GM21515 (cell line): Measurements from ENCODE around the gene EIF4G3.
"Not testable (repeated sequence)": the region's sequence is repeated elsewhere in the genome, so short reads cannot be mapped to it uniquely, and the experiment has no call there.

Experiments
- ATAC-seq: cut with Tn5 transposase; IDR thresholded peaks from one replicate; pipeline ENCODE4 v1.9.1; 2021; ENCODE audit not compliant: unreplicated experiment

EIF4G3 gene

GRCh38 chr1:21156019-21156418 lies 20.7 kb downstream of the EIF4G3 start:
- ATAC-seq: no peak

DNA sequence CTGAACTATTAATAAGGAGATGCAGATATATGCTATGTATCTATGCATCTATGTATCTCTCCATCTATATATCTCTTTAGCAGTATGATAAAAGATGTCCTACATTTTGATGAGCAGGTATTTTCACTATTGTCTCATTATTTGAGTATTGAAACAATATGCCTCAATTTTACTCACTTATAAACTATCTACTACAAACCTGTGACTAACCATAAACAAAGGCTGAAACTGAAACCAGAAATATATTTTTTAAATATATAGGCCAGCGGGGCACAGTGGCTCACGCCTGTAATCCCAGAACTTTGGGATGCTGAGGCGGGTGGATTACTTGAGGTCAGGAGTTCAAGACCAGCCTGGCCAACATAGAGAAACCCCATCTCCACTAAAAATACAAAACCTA lies 22.0 kb downstream of the EIF4G3 start:
- no peak for ATAC-seq

DNA sequence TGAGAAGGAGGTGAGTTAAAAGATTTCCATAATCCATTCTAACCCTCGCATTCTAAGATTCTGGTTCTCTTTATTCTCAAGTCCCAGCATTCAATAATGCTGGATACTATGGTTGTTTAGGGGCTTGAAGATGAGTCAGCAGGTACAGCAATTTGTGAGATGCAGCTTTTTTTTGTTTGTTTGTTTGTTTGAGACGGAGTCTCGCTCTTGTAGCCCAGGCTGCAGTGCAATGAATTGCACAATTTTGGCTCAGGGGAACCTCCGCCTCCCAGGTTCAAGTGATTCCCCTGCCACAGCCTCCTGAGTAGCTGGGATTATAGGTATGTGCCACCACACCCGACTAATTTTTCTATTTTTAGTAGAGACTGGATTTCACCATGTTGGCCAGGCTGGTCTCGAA lies 23.3 kb downstream of the EIF4G3 start:
- ATAC-seq: no peak

DNA sequence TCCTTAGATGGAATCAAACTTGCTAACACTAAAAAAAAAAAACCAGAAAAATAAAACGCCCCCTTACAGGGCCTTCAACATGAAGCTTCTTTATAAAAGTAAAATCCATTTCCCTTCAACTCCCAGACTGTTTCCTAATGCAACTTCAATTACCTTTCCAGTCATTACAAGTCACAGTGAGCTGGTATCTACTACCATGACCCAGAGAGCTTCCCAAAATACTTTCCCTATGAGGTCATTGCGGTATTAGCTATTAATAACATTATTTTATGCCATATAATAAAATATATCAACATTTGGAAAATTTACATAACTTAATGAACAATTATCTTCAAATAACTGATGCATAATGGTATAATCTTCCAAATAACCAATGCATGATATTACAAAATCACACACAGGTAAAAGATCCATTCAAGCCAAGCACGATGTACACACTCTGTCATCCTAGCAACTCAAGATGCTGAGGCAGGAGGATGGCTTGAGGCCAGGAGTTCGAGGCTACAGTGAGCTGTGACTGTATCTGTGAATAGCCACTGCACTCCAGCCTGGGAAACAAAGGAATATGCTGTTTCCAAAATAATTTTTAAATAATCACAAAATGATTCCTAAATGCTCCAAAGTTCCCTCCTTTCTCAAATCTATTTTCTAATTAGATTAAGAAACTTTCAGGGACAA lies 24.1 kb downstream of the EIF4G3 start:
- ATAC-seq: no peak

- no peak for ATAC-seq
Observed at GRCh38 chr1:21149855-21150432, 26.8 kb downstream of the EIF4G3 start.

DNA sequence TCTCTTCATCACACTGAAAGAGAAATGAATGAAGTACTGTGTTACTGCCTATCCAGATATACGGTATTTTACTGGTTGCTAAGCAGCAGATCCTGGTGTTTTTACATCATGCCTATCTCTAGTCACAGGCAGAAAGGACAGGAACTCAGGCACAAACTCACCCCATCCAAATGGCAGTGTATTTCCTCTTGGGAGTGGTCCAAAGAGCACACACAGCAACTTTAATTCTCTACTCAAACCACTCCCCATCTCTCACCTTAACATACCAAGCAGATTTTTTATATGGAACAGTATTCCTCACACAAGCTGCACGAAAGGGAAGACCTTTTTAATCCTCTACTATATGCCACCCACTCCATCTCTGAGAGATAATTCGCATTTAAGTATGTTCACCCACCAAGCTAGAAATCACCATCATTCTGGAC lies 27.3 kb downstream of the EIF4G3 start:
- no peak for ATAC-seq

DNA sequence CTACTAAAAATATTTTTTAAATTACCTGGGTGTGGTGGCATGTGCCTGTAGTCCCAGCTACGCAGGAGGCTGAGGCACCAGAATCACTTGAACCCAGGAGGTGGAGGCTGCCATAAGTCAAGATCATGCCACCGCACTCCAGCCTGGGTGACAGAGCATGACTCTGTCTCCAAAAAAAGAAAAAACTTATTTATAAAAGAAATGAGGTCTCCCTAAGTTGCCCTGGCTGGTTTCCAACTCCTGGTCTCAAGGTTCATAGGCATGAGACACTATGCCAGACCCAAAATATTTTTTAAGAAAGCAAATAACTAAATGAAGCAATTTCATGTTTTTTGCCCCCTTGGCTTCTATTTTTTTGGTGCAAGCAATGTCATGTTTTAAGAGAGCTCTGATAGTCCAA lies 32.9 kb downstream of the EIF4G3 start:
- ATAC-seq: no peak

DNA sequence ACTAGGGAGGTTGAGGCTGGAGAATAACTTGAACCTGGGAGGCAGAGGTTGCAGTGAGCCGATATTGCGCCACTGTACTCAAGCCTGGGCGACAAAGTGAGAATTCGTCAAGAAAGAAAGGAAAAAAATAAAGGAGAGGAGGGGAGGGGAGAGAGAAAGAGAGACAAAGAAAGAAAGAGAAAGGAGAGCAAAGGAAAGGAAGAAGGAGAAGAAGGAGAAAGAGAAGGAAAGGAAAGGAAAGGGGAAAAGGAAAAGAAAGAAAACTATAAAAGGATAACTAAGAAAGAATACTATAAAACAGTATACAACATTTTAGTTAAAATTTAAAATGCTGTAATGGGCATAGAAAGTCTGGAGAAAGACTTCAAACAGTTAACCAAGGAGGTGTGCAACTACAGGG lies 33.6 kb downstream of the EIF4G3 start:
- ATAC-seq: no peak

GRCh38 chr1:21141030-21141429 lies 35.7 kb downstream of the EIF4G3 start:
- ATAC-seq: no peak

- ATAC-seq: no peak
Observed at GRCh38 chr1:21139601-21140000, 37.1 kb downstream of the EIF4G3 start.

GRCh38 chr1:21136344-21136743 lies 40.4 kb downstream of the EIF4G3 start:
- not testable (repeated sequence) for ATAC-seq

GRCh38 chr1:21131200-21131599 lies 45.5 kb downstream of the EIF4G3 start:
- no peak for ATAC-seq

- ATAC-seq: no peak
Observed at GRCh38 chr1:21129407-21129806, 47.3 kb downstream of the EIF4G3 start.

DNA sequence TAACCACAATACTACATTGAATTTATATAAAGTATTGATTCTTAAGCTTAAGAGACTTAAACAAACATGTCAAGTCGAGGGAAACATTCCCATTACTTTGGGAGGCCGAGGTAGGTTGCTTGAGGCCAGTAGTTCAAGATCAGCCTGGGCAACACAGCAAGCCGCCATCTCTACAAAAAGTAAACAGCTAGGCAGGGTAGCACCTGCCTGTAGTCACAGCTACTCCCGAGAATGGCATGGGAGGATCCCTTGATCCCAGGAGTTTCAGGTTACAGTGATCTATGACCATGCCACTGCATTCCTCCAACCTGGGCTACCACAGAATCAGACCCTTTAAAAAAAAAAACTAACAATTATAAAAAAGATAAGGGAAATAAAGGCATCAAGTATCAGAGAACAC lies 50.4 kb downstream of the EIF4G3 start:
- ATAC-seq: no peak

GRCh38 chr1:21124846-21125245 lies 51.9 kb downstream of the EIF4G3 start:
- no peak for ATAC-seq

DNA sequence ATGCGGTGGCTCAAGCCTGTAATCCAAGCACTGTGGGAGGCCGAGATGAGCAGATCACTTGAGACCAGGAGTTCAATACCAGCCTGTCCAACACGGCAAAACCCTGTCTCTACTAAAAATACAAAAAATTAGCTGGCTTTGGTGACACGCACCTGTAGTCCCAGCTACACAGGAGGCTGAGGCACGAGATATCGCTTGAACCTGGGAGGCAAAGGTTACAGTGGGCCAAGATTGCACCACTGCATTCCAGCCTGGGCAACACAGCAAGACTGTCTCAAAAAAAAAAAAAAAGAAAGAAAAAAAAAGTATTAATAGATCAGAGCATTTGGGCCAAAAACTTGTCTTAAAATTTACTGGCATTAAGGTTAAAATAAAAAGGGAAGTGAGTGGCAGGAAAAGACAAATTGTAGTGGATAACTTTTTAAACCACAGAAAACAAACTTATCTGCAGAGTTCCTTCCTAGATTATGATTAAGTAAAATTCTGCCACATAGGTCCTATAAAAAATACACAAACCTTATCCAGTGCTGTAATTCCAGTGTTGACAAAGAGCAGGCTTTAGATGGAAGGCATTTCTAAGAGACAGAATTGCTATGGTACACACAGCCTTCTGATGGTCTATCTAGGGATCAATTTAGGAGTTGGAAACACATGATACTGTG lies 53.3 kb downstream of the EIF4G3 start:
- no peak for ATAC-seq

DNA sequence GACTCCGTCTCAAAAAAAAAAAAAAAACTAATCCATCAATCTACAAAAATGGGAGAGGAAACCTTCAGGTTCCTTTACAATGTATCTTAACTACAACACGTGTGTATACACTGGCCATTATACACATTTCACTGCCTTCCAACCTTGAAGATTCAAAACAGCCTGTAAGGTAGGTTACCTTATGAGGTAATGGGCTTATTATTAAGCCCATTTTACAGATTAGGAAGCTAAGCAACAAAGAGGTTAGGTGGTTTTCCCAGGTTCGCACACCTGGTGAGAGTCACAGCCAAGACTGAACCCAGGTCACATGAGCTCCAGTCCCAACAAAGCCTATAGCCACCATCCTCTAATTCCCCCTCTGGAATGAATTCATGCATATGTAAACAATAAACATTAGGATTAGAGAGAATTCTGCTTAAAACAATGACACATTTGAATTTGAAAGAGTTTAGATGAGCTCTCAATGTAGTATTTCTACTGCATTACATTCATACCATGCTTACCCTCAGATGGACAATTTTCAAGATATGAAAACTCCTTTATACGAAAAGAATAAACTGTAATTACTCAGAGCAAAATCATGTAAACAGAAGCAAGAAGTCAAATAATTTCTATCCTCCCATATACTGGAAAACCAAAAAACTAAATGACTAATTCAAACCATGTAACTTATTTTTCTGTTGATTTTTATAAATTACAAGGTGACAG lies 54.8 kb downstream of the EIF4G3 start:
- ATAC-seq: no peak

GRCh38 chr1:21118167-21118566 lies 58.5 kb downstream of the EIF4G3 start:
- no peak for ATAC-seq

DNA sequence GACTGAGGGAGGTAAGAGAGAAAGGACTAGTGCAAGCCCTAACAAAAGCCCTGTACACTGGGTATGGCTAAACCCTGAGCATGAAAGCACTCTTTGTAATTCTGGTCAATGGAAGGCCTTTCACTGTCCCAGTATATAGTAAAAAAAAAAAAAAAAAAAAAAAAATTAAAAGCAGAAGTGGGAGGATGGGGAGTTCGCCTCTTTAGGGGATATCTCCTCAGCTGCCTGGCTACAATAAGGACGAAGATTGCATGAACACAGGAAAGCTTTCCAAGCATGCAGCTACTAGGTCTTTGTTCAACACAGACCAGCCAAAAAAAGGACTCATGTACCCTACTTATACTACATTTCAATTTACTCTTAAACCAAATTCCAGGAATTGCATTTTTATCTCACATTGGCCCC lies 59.1 kb downstream of the EIF4G3 start:
- no peak for ATAC-seq

- ATAC-seq: no peak
Observed at GRCh38 chr1:21117159-21117558, 59.5 kb downstream of the EIF4G3 start.

GRCh38 chr1:21115098-21115760 lies 61.5 kb downstream of the EIF4G3 start:
- no peak for ATAC-seq
